Stimulated activated CD4-positive, alpha-beta T cell treated with anti-CD3 and anti-CD28 coated beads, Interleukin-12 subunit alpha, Interleukin-12 subunit beta, amount 100 ng/mL, for 4 hours (primary cell): ENCODE results near the gene FN3K.

Experiments used
- DNase-seq: peaks from one replicate; pipeline ENCODE4 v3.0.0-alpha.2; 2020

Gene FN3K

GRCh38 chr17:82734987-82735866 is at the start of gene FN3K:
FN3K (plus strand) TSS chr17:82735615; CDS start chr17:82735637, 22 bp downstream.
- DNase-seq: peak; percentile 39

GRCh38 chr17:82686366-82687324 is 48.8 kb upstream of the FN3K start:
- no peak for DNase-seq

- no peak for DNase-seq
Observed at GRCh38 chr17:82687375-82687861, 48.0 kb upstream of the FN3K start.

GRCh38 chr17:82687871-82688270 is 47.5 kb upstream of the FN3K start:
- DNase-seq: no peak

GRCh38 chr17:82689077-82689476 is 46.3 kb upstream of the FN3K start:
- no peak for DNase-seq

GRCh38 chr17:82690786-82691489 is 44.5 kb upstream of the FN3K start:
- DNase-seq: no peak

- no peak for DNase-seq
Observed at GRCh38 chr17:82691714-82692113, 43.7 kb upstream of the FN3K start.

- DNase-seq: no peak
Observed at GRCh38 chr17:82692268-82692667, 43.1 kb upstream of the FN3K start.

- DNase-seq: no peak
Observed at GRCh38 chr17:82693168-82693867, 42.1 kb upstream of the FN3K start.

- DNase-seq: no peak
Observed at GRCh38 chr17:82694647-82695046, 40.8 kb upstream of the FN3K start.

GRCh38 chr17:82696259-82696658 is 39.2 kb upstream of the FN3K start:
- DNase-seq: no peak

- peak; percentile 7 for DNase-seq
Observed at GRCh38 chr17:82696916-82697807, 38.3 kb upstream of the FN3K start.

GRCh38 chr17:82697808-82698064 is 37.7 kb upstream of the FN3K start:
- no peak for DNase-seq

GRCh38 chr17:82698065-82698973 is 37.1 kb upstream of the FN3K start, which contains the start of gene RAB40B:
RAB40B (minus strand) TSS chr17:82698698; CDS start chr17:82698596, 102 bp downstream.
- DNase-seq: peak; percentile 96

GRCh38 chr17:82698974-82699442 is 36.4 kb upstream of the FN3K start:
- DNase-seq: no peak

- no peak for DNase-seq
Observed at GRCh38 chr17:82699551-82699950, 35.9 kb upstream of the FN3K start.

GRCh38 chr17:82702231-82702927 is 33.0 kb upstream of the FN3K start:
- DNase-seq: no peak

GRCh38 chr17:82703036-82703745 is 32.2 kb upstream of the FN3K start:
- DNase-seq: no peak
